ENCODE measurements around the gene TBX1.
"Not testable (repeated sequence)": the region's sequence is repeated elsewhere in the genome, so short reads cannot be mapped to it uniquely, and the experiment has no call there.

Gene TBX1

DNA sequence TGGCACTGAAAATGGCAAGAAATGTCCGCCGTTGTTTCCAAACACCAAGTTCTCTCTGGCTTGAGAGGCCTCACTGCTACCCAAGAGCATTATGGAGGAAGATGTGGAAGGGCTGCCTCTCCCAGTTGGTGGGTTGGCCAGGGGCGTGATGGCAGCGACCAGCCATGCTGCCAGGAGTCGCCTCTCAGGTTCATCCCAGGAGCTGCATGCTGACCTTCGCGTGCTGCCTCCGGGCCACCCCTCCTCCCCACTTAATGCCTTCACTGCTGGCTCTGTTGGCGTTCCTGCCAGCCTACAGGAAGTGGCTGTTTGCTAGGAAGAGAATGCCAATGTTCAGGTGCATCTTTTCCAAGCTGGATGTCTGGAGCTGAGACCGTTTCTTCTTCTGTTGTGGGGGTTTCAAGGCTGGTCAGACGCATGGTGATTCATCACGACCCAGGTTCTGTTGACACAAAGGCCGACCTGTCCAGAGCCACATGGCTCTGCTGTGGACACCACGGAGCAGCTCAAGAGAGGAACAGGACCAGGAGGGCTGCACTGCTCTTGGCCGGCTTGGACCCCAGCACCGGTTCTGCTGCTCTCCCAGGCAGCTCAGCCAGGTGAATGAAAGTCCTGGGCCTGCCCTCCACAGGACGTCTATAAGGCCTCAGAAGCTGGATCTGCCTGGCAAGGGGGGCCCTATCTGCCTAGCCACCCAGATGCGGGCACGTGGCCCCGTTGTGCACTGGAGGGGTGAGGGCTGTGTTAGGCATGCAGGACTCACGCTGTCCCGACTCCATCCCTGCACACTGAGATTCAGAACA is 25.1 kb downstream of the TBX1 start:
- DNase-seq: no peak

DNA sequence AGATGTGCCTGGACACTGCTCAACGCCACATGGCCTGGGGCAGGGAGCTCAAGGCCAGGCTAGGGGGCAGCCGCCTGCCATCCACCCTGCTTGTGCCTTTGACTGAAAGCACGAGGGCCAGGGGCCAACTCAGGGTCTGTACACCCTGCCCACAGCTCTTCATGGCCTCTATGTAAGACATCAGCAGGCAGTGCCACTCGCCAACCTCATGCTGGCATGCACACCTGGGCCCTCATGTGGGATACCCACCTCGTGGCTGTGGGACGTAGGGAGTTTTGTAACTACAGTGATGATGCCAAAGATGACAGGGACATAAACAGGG is 25.6 kb downstream of the TBX1 start:
- no peak for DNase-seq

DNA sequence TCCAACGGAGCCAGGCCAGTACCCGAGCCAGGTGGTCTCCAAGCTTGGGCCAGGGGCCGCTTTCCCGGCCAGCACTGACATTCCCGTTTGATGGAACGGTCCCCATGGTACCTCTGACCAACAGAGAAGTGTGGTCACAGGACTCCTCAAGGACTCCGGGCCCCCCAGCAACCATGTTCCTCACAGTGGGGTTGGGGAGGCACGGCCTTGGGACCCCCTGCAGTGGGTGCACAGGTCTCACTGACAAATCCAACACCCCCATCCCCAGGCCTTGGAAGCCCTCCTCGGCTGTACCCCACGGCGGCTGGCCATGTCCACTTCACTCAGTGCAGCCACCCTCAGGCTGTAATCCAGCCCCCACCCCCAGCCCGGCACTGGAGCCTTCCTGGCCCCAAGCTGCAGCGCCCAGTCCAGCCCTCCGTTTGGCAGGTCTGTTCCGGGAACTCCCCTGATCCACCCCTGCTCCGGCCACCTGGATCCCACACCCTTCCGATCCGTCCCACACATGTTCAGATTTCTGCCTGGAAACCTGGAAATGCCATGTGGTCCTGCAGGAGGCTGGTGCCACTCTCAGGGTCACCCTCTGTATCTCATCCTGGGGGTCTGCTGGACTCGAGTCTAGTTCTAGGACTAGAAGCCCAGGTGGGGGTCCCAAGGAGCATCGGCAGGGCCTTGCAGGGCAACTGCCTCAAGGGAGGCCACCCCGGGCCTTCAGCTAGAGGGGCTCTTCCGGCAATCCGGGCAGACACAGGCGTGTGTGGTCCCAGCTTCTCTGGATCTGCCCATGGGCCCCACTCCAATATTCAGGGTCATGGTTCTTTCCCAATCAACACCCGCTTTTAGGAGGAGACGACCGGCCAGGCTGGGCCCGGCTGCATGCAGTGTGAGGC is 26.6 kb downstream of the TBX1 start:
- DNase-seq: no peak

DNA sequence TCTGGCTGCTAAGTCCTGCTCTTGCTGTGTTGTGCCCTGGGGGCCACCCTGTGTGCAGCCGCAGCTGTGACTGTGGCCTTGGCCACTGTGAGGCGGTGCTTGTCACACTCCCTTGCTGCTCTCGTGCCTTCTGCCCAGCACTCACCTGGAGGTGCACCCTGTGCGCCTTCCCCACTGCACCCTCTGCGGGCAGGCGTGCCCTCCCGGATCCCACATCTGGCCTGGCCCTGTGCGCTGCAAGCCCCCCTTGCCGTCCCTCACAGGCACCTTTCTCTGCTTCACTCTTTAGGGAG is 27.2 kb downstream of the TBX1 start:
- no peak for DNase-seq

DNA sequence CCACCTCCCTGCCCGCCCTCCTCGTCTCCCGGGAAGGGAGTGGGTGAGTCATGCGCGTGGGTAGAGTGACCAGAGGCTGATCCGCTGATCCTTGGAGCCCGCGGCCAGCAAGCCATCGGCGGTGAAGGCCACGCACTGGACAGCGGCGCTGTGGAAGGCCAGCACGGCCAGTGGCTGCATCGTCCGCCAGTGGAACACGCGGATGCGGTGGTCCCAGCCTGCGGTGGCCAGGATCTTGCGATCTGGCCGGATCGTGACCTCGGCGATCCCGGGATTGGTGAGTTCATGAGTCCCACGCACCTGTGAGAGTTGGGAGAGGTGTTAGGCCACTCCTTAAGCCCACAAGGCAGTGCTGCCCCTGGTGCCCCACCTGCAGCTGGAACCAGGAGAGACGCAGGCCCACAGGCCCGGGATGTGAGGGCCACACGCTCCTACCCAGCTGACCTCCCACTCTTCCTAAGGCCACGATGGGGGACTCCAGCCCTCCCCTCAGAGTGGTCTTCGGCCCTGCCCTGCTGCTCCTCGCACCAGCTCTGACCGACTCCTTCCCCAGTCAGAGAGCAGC is 28.2 kb downstream of the TBX1 start:
- no peak for DNase-seq

DNA sequence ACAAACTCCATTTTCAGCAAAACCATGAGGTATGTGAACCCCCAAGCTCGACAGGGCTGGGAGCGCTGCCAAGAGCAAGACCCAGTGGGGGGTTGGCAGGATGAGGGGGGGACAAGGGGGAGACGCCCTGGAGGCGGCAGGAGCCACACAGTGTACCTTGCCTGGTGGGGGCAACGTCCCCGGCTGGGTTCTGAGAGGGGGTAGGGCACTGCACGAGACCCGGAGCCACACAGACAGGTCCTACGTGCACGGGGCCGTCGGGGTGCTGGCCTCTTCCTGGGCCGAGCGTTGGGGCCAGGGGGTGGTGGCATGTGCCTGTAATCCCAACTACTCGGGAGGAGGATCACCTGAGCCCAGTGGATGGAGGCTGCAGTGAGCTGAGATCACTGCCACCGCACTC is 28.8 kb downstream of the TBX1 start:
- no peak for DNase-seq

DNA sequence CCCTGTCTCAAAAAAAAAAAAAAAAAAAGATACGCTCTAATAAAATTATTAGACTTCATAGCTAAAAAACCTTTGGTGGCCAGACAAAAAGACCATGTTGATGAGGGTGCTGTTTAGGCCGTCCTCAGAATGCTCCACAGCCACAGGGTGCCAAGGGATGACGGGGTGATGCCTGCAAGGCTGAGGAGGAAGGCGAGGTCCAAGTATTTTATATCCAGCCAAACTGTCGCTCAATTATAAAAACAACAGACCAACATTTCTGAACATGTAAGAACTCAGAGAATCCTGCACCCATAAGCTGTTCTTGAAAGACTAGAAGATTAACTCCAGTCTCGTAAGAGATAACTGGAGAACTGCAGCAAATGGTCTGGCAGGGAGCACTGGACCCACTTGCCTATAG is 29.2 kb downstream of the TBX1 start:
- DNase-seq: no peak

DNA sequence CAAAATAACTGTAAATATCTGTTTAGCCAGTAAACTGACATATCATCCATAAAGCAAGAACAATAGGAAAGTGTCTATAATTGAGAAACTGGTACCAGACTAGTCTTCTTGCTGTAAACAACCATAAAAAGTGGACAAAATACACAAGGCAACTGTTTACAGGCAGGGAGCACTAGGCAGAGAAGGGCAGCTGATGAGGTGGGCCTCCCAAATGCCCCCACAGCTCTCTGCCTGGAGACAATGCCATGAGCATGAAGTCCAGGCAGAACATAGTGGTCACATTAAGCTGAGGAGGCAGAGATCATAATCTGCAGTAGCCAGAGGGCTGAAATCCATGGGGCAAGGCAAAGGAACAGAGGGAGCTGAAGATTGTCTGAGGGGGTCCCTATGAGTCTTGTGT is 30.7 kb downstream of the TBX1 start:
- no peak for DNase-seq

DNA sequence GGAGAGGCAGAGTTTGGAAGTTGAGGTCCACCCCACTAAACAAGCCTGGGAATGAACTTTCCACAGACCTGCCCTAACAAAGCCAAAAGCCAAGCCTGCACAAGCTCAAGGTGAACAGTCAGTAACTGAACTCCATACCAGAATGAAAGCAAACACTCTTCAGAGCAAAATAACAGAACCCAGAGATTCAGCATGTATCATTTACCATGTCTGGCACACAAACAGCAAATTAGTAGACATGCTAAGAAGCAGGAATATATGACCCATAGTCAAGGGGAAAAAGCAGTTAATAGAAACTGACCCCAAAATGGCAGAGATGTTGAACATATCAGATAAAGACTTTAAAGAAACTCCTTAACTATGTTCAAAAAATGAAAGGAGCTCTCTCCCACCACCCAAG is 31.3 kb downstream of the TBX1 start:
- no peak for DNase-seq

DNA sequence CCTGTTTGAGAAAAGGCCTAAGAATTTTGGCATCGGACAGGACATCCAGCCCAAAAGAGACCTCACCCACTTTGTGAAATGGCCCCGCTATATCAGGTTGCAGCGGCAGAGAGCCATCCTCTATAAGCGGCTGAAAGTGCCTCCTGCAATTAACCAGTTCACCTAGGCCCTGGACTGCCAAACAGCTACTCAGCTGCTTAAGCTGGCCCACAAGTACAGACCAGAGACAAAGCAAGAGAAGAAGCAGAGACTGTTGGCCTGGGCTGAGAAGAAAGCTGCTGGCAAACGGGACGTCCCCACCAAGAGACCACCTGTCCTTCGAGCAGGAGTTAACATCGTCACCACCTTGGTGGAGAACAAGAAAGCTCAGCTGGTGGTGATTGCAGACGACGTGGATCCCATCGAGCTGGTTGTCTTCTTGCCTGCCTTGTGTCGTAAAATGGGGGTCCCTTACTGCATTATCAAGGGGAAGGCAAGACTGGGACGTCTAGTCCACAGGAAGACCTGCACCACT is 31.9 kb downstream of the TBX1 start:
- DNase-seq: not testable (repeated sequence)

DNA sequence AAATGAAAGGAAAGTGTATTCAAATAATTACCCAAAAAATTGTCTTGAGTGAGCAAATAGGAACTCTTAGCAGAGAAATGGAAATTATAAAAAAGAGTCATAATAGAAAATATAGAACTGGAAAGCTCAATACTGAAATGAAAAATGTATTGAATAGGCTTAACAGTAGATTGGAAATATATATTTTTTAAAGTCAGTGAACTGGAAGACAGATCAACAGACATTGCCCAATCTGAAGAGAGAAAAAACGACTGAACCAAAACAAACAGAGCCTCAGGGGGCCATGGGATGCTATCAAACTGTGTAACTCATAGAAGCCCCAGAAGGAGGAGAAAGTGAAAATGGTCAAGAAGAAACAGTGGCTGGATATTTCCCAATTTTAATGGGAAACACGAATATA is 32.6 kb downstream of the TBX1 start:
- no peak for DNase-seq

DNA sequence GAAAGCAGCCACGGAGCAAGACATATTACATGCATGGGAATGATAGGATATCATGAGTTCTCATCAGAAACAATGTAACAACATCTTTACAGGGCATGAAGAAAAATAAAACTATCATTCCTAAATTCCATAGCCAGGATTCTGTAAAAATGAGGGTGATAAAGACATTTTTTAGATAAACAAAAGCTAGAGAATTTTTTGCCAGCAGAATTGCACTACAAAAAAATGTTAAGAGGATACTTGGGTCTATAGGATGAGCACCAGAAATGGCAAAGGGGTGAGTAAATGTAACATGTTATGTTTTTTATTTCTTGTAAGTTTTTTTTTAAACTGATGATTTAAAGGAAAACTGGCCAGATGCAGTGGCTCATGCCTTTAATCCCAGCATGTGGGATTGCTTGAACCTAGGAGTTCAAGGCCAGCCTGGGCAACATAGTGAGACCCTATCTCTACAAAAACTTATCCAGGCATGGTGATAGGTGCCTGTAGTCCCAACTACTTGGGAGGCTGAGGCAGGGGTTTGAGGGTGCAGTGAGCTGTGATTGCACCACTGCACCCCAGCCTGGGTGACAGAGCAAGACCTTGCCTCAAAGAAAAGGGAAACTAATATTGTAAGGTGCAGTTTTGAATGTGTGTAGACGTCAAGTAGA is 33.2 kb downstream of the TBX1 start:
- no peak for DNase-seq

DNA sequence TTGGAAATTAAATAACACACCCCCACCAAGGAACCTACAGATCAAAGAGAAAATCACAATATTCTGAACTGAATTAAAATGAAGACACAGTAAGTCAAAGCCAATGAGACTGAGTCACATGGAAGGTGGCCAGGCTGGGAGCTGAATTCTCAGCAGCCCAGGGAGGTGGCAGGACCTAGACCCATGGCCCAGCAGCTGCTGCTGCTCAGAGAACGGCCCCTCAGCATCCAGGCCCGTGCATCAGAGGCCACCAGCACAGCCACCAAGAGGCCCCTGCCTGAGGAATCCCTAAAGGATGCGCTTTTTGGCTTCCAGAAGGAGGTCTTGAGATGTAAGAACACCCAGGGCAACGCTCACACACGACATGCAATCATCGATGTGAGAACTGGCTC is 35.0 kb downstream of the TBX1 start:
- no peak for DNase-seq

DNA sequence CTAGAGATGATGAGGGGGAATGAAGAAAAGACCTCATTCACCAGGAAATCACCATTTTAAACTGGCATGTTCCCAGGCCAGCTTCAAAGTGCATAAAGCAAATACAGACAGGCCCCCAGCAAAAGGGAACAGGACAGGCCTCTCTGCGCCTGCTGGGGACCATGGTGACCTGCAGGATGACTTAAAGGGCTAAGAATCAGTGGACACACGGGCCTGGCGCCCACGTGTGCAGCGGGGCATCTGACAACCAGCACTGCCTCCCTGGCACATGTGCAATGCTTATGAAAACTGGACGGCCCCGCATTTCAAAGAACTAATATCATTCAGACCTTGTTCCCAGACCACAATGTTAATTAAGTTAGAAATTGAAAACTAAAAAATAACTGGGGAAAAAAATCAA is 35.6 kb downstream of the TBX1 start:
- DNase-seq: no peak

DNA sequence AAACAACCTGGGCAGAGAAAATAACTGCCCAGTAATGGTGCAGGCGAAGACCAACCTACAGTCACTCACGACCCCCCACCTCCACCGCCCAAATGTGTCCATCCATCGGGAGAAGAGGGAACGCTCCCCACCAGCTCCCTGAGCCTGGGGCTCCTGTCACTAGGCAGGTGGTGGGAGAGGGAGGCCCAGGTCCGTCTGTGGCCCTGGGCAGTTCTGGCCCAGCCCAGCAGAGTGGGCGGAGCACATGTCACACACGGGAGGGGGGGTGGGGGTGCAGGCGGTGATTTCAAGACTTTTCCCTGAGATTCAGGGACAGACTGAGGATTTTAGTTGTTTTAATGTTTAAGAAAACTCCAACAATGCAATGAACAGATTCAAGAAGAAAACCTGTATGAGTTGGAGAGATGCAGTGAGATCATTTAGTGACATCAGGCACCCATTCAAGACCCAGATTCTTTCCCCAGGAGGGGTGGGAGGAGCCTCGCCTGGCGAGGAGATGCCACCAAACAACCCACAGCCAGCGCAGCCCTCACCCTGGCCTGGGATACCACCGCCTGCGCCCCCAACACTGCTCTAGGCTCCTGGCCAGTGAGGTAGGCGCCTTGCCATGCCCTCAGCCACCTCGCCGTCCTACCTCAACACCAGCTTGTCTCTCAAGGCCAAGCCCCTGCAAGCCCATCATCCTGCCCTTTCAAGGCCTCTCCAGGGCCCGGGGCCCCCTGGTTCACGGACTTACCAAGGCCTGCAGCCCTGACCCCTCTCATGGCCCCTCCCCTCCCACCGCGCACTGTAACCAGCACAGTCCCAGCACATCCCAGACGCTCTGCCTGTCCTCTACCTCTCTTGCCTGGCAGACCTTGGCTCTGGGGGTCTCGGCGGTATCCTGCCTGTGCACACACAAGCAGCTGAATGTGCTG is 36.8 kb downstream of the TBX1 start:
- no peak for DNase-seq

DNA sequence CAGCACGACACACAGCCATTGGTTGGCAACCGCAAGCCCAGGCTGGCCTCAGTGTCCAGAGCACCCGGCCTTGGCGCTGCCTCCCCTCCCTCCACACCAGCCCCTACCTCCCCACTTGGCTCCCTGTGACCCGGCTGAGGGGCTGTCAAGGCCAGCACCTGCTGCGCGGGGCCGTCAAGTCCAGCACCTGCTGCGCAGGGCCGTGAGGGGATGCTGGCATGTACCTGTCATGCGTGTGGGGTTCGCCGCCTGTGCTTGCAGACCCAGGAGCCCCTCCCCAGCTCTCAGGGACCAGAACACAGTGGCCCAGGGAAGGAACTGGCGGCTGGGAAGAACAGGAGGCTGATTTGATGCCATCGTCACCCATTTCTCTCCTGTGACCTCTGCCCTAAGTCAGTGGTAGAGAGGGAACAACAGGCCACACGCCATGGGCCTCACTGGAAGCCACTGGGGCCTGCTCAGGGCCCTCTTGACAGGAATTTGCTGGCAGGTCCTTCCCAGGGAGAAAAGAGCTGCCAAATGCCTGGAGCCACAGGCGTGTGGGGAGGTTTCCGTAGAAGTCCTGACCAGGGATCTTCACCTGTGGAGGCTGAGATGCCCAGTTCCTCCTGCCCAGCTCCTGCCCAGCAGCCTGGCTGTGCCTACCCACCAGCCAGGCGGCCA is 37.6 kb downstream of the TBX1 start:
- DNase-seq: no peak

DNA sequence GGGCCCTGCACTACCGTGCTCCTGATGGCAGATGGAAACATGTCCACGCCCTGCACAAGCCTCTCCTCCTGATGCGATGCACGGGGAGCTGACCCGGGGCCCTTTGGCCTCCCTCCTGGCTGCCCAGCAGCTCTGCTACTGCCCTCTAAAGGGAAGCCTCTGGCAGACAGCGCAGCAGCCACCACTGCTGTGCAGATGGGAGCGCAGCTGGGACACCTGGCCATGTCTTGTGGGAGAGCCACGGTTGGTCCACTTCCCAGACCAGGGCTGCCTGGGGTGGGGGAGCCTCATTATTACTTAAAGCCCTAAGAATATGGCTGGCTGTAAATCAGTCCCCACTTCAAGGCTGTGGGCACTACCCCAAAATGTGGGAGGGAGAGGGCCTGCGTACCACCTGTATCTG is 38.3 kb downstream of the TBX1 start:
- DNase-seq: no peak

DNA sequence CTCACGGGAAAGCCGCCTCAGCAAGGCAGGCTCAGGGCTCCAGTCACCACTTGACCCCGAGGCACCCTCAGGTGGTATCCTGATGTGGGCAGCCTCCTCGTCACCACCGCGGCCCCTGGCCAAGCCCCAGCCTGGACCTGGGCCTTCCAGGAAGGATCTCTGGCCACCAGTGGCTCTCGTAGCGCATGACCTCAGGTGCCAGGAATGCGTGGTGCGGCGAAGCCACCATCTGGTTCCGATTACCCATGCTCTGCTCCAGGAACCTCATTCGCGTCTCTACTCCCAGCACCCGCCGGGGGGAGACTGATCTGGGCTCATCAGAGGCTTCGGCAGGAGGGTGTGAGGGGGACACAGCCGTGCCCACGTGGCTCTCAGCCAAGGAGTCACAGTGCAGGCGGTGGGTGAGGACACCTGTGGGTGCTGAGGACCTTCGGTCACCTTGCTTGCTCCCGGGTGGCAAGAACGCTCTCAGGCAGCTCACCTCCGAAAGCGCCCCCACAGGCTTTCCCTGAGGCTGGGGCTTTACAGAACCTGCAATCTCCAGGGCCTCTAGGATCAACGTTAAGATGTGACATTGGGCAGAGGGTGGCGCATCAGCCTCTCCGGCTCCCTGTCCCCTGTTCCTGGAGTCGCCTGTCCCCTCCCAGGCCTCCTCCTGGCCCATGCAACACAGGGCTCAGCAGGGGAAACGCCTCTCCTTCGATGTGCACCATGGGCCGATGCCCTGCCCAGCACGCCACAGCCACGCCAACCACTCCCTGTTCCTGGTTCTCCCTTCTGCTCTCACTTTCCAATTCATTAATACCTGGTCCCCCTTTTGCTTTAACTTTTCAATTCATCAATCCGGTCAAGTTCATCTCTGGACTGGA is 39.0 kb downstream of the TBX1 start:
- DNase-seq: no peak

DNA sequence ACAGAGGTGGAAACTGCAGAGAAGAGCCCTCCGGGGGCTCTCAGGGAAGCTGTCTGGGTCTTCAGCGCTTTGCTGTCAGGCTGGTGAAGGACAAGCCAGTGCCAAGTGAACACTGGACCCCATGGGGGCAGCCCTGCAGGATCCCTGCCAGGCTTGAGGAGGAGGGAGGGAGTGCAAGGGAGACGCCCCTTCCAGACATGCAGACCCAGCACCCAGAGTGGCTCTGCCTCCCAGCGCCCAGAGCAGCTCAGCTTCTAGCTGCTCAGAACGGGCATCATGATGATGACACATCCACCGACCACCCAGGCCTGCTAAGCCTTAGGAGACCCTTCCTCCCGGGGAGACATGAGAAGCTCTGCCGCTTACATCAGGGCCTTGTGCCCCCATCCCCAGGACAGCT is 39.7 kb downstream of the TBX1 start:
- DNase-seq: no peak

DNA sequence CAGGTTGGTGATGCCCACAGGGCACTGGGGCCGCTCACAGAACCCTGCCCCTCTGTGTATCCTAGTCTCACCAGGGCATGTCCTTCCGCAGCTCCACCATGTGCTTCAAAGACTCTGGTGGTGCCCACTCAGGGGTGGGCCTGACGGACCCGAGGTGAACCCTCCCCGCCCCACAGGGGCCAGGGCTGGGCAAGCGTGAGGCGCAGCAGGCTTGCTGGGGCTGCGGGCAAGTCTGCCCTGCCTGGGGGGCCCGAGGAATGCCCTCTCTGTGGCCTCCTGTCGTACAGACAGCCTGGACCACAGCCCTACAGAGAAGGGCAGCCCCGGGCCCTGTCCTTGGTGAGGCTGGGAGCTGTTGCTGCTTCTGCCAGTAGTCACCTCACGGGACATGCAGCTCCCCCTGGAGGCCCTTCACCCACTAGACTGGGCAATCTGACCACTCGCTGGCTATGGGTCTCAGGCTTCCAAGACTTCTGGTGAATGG is 40.2 kb downstream of the TBX1 start:
- DNase-seq: no peak

Measured in activated CD4-positive, alpha-beta T cell treated with anti-CD3 and anti-CD28 coated beads, Interleukin-2, amount 50 U/mL, for 1 hour (primary cell).